SH-SY5Y (cell line): Measurements from ENCODE around the gene GPR32.

Experiments used
- GATA2 ChIP-seq: IDR thresholded peaks from 2 replicates; pipeline ENCODE4 v1.6.1; 2011; ENCODE audit warnings: mild to moderate bottlenecking, low read depth, low read length
- GATA3 ChIP-seq: IDR thresholded peaks from 2 replicates; pipeline ENCODE4 v1.6.1; 2011; ENCODE audit warnings: low read depth, mild to moderate bottlenecking, low read length, moderate library complexity

- TF ChIP-seq GATA2 = no peak
- no peak for TF ChIP-seq GATA3
Observed at GRCh38 chr19:50723069-50723468, 47.2 kb upstream of the GPR32 start, which contains the start of gene CLEC11A.
